ENCODE data around the gene CD27. TPM values are rescaled to one million over a fixed set of nuclear protein-coding genes. Genes with fewer than 3 reads are reported as not detected.

The CD27 gene
- total RNA-seq, 1 experiment from 2014 or later = not detected

DNA sequence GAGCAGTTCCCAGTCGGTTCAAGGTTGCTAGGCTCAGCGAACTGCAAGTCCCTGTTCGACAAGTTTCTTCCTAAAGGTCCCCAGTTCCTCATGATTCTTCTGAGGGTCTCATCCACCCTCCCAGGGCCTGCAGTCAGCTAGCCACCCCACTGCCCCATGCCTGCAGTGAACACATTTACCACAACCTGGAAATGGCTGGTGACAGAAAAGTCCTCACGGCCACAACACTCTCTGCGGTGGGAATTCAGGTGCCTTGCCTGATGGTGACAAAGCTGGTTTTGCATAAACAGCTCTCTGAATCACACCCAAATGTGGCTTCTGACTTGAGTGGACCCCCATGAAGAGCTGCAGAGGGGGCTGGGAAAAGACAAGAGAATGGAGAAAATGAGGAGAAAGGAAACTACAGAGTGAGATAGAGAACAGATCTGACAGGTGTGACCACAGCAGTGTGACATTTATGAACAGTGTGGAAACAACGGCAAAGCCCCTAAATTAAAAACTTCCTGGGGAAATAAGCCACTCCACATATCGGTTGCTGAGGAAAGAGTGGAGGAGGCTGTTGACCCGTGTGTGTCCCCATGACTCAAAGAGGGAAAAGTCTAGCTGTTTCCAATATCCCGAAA lies 1.3 kb upstream of the CD27 start:
- H3K4me2 ChIP-seq (ENCODE audit: low read length) = no peak overlapping the region
- H3K4me3 ChIP-seq (ENCODE audit: low read length) = no peak overlapping the region
- H3K9me2 ChIP-seq (replicated peaks; ENCODE audit: low read length) = no peaks in the 10 kb centered on the region
- H2AFZ ChIP-seq (ENCODE audit: low read length) = no peak overlapping the region
- H4K20me1 ChIP-seq (ENCODE audit: low read length) = no peaks in the 10 kb centered on the region
- H3K27me3 ChIP-seq (ENCODE audit: low read length) = no peaks in the 10 kb centered on the region
- DNase-seq = no peak
- no peak overlapping the region for H3K9ac ChIP-seq (ENCODE audit: low read length)
- no peak for ATAC-seq
- no peaks in the 10 kb centered on the region for H3K79me2 ChIP-seq (ENCODE audit: low read length)
- H3F3A ChIP-seq (ENCODE audit: low read length, unreplicated experiment) = no peaks in the 10 kb centered on the region
- ChIA-PET CTCF (interaction anchor here (0.6 kb wide), 1 partner anchor 51 kb away, joined by 4 read pairs; no protein-coding TSS in a partner anchor), POLR2A (ENCODE audit: unreplicated experiment) (no interaction called here)
- H3K27ac ChIP-seq (ENCODE audit: low read length) = no peak overlapping the region
- H3K36me3 ChIP-seq (ENCODE audit: low read depth, low read length) = no peaks in the 10 kb centered on the region
- TF ChIP-seq EZH2 (IDR thresholded peaks at IDR 0.05; ENCODE audit: low read length, unreplicated experiment) (no peak), EZH2phosphoT487 (IDR thresholded peaks at IDR 0.05; ENCODE audit: borderline replicate concordance, low read length) (no peak), CTCF (conservative IDR thresholded peaks at IDR 0.05; ENCODE audit: low read depth, low read length) (no peak)
- intact Hi-C loops (cut with micrococcal nuclease) = no loop called here
- no peaks in the 10 kb centered on the region for H3K9me3 ChIP-seq (ENCODE audit: low read length)
- no TSS peak for BruUV-seq (replicated peaks)
- no peaks in the 10 kb centered on the region for H3K4me1 ChIP-seq (ENCODE audit: insufficient read depth, low read length)

DNA sequence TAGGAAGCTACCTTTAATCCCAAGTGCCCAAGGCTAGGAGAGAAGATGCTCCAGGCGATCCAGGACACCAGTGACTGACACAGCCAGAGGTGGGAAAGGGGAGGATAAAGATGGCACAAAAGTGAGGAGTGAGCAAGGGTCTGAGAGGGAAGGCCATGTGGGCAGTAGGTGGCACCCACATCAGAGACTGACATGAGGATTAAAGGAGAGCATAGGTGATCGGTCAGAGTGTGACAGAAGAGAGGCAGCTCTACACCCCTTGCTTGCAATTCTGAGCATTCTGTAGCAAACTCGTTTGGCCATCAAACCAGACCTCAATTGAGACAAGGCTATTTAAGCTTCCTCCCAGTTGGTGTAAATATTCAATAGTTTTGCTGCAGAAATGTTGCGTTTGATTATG lies 724 bp upstream of the CD27 start:
- H3K9ac ChIP-seq (ENCODE audit: low read length) = no peak overlapping the region
- TF ChIP-seq EZH2 (IDR thresholded peaks at IDR 0.05; ENCODE audit: low read length, unreplicated experiment) (no peak), EZH2phosphoT487 (IDR thresholded peaks at IDR 0.05; ENCODE audit: borderline replicate concordance, low read length) (no peak), CTCF (conservative IDR thresholded peaks at IDR 0.05; ENCODE audit: low read depth, low read length) (no peak)
- no peaks in the 10 kb centered on the region for H3K79me2 ChIP-seq (ENCODE audit: low read length)
- H3F3A ChIP-seq (ENCODE audit: low read length, unreplicated experiment) = no peaks in the 10 kb centered on the region
- H3K27ac ChIP-seq (ENCODE audit: low read length) = no peak overlapping the region
- H3K4me3 ChIP-seq (ENCODE audit: low read length) = no peak overlapping the region
- DNase-seq (no peak), ATAC-seq (no peak)
- intact Hi-C loops (cut with micrococcal nuclease) = no loop called here
- H4K20me1 ChIP-seq (ENCODE audit: low read length) = no peaks in the 10 kb centered on the region
- no peaks in the 10 kb centered on the region for H3K36me3 ChIP-seq (ENCODE audit: low read depth, low read length)
- H3K4me1 ChIP-seq (ENCODE audit: insufficient read depth, low read length) = no peaks in the 10 kb centered on the region
- ChIA-PET CTCF (no interaction called here), POLR2A (ENCODE audit: unreplicated experiment) (no interaction called here)
- BruUV-seq (replicated peaks) = no TSS peak
- no peaks in the 10 kb centered on the region for H3K9me3 ChIP-seq (ENCODE audit: low read length)
- H3K4me2 ChIP-seq (ENCODE audit: low read length) = no peak overlapping the region
- H3K27me3 ChIP-seq (ENCODE audit: low read length) = no peaks in the 10 kb centered on the region
- no peak overlapping the region for H2AFZ ChIP-seq (ENCODE audit: low read length)
- H3K9me2 ChIP-seq (replicated peaks; ENCODE audit: low read length) = no peaks in the 10 kb centered on the region

- no TSS peak for BruUV-seq (replicated peaks)
- Histone ChIP-seq H3F3A (ENCODE audit: low read length, unreplicated experiment) (no peaks in the 10 kb centered on the region), H3K4me3 (ENCODE audit: low read length) (no peak overlapping the region), H3K9me3 (ENCODE audit: low read length) (no peaks in the 10 kb centered on the region), H2AFZ (ENCODE audit: low read length) (no peak overlapping the region), H3K79me2 (ENCODE audit: low read length) (no peaks in the 10 kb centered on the region), H4K20me1 (ENCODE audit: low read length) (no peaks in the 10 kb centered on the region), H3K9me2 (replicated peaks; ENCODE audit: low read length) (no peaks in the 10 kb centered on the region), H3K36me3 (ENCODE audit: low read depth, low read length) (no peaks in the 10 kb centered on the region), H3K27ac (ENCODE audit: low read length) (no peak overlapping the region), H3K9ac (ENCODE audit: low read length) (no peak overlapping the region), H3K4me2 (ENCODE audit: low read length) (no peak overlapping the region), H3K4me1 (ENCODE audit: insufficient read depth, low read length) (peaks cover 8% of the 10 kb centered on the region; the same call in 1 of the 2 replicates), H3K27me3 (ENCODE audit: low read length) (no peaks in the 10 kb centered on the region)
- no peak for ATAC-seq
- ChIA-PET CTCF (no interaction called here), POLR2A (ENCODE audit: unreplicated experiment) (no interaction called here)
- intact Hi-C loops (cut with micrococcal nuclease) = no loop called here
- DNase-seq = no peak
- TF ChIP-seq EZH2 (IDR thresholded peaks at IDR 0.05; ENCODE audit: low read length, unreplicated experiment) = no peak
- no peak for TF ChIP-seq EZH2phosphoT487 (IDR thresholded peaks at IDR 0.05; ENCODE audit: borderline replicate concordance, low read length)
- TF ChIP-seq CTCF (conservative IDR thresholded peaks at IDR 0.05; ENCODE audit: low read depth, low read length) = no peak
Observed at GRCh38 chr12:6450091-6450868, 5.5 kb downstream of the CD27 start.

All from PC-3 (cell line).